Neuronal stem cell (in vitro differentiated cells): Measurements from ENCODE around the gene STAB2.

Experiments used
- DNase-seq: peaks from one replicate; pipeline ENCODE4 v3.0.0-alpha.2; 2013; ENCODE audit warnings: low spot score
- H2AFZ ChIP-seq: one replicate; pipeline ENCODE4 v1.6.1; 2013; ENCODE audit warnings: mild to moderate bottlenecking, low read length, inconsistent platforms
- H2AK5ac ChIP-seq: 2 replicates; pipeline ENCODE4 v1.6.1; 2013; ENCODE audit warnings: low read depth, mild to moderate bottlenecking, inconsistent platforms, low read length, moderate library complexity, mixed read lengths
- H2BK120ac ChIP-seq: 2 replicates; pipeline ENCODE4 v1.6.1; 2013; ENCODE audit warnings: low read depth, mild to moderate bottlenecking, inconsistent platforms, low read length, moderate library complexity, mixed read lengths
- H2BK12ac ChIP-seq: one replicate; pipeline ENCODE4 v1.6.1; 2013; ENCODE audit warnings: low read length, inconsistent platforms
- H2BK15ac ChIP-seq: 2 replicates; pipeline ENCODE4 v1.6.1; 2013; ENCODE audit warnings: mild to moderate bottlenecking, low read length, inconsistent platforms, mixed read lengths
- H2BK5ac ChIP-seq: one replicate; pipeline ENCODE4 v1.6.1; 2013; ENCODE audit warnings: inconsistent platforms, mild to moderate bottlenecking, low read length, moderate library complexity
- H3K14ac ChIP-seq: one replicate; pipeline ENCODE4 v1.6.1; 2013; ENCODE audit warnings: low read length, inconsistent platforms
- H3K18ac ChIP-seq: 2 replicates; pipeline ENCODE4 v1.6.1; 2013; ENCODE audit warnings: low read length, inconsistent platforms
- H3K23ac ChIP-seq: 2 replicates; pipeline ENCODE4 v1.6.1; 2013; ENCODE audit warnings: low read depth, mild to moderate bottlenecking, mixed read lengths, low read length, inconsistent platforms; ENCODE audit not compliant: poor library complexity
- H3K27ac ChIP-seq: replicated peaks from 3 replicates; pipeline ENCODE4 v1.5.1; 2013; ENCODE audit warnings: low read length, inconsistent platforms
- H3K27me3 ChIP-seq, 3 experiments: 2 replicates each; pipeline ENCODE4 v1.6.1; 2013; ENCODE audit warnings: low read length in 3 of 3, mild to moderate bottlenecking in 2 of 3, inconsistent platforms in 1 of 3, low read depth in 1 of 3, mixed read lengths in 1 of 3, moderate library complexity in 1 of 3; ENCODE audit not compliant: control insufficient read depth in 3 of 3, insufficient read depth in 3 of 3
- H3K36me3 ChIP-seq, 2 donors: replicated peaks in 1 of 2; 2 replicates each; pipeline ENCODE4 v1.6.1; 2013; ENCODE audit warnings: low read length in 2 of 2; ENCODE audit not compliant: control insufficient read depth in 2 of 2, insufficient read depth in 2 of 2
- H3K4ac ChIP-seq: 2 replicates; pipeline ENCODE4 v1.6.1; 2013; ENCODE audit warnings: inconsistent platforms, mild to moderate bottlenecking, low read length, moderate library complexity
- H3K4me1 ChIP-seq, 2 donors: 1 replicate in 1 of 2; 2 replicates in 1 of 2; pipeline ENCODE4 v1.6.1; 2013; ENCODE audit warnings: low read length in 2 of 2, low read depth in 1 of 2; ENCODE audit not compliant: control insufficient read depth in 2 of 2, insufficient read depth in 1 of 2
- H3K4me2 ChIP-seq: one replicate; pipeline ENCODE4 v1.6.1; 2013; ENCODE audit warnings: mild to moderate bottlenecking, low read length, inconsistent platforms; ENCODE audit not compliant: insufficient read depth, poor library complexity, severe bottlenecking
- H3K4me3 ChIP-seq, 2 donors: 2 replicates each; pipeline ENCODE4 v1.5.1; 2013; ENCODE audit warnings: low read length in 2 of 2, mild to moderate bottlenecking in 2 of 2, inconsistent platforms in 1 of 2, moderate library complexity in 1 of 2
- H3K79me1 ChIP-seq: one replicate; pipeline ENCODE4 v1.6.1; 2013; ENCODE audit warnings: low read depth, mild to moderate bottlenecking, inconsistent platforms, low read length, moderate library complexity
- H3K9ac ChIP-seq: one replicate; pipeline ENCODE4 v1.6.1; 2013; ENCODE audit warnings: mild to moderate bottlenecking, low read depth, low read length, inconsistent platforms; ENCODE audit not compliant: poor library complexity
- H3K9me3 ChIP-seq, 2 donors: replicated peaks in 1 of 2; 2 replicates each; pipeline versions ENCODE3 to v1.6.1; 2013; ENCODE audit warnings: low read length in 2 of 2, mild to moderate bottlenecking in 2 of 2, inconsistent platforms in 1 of 2, low read depth in 1 of 2, mixed read lengths in 1 of 2, moderate library complexity in 1 of 2; ENCODE audit not compliant: control insufficient read depth in 2 of 2, insufficient read depth in 1 of 2
- H4K8ac ChIP-seq: one replicate; pipeline ENCODE4 v1.6.1; 2013; ENCODE audit warnings: low read depth, mild to moderate bottlenecking, inconsistent platforms, low read length, moderate library complexity
- H4K91ac ChIP-seq: one replicate; pipeline ENCODE4 v1.6.1; 2013; ENCODE audit warnings: low read length, low read depth, mild to moderate bottlenecking, inconsistent platforms; ENCODE audit not compliant: poor library complexity
- WGBS, 2 donors: extraction: QIAGEN DNeasy Blood & Tissue Kit; methylation state at CpG; one replicate each; pipeline ENCODE4 v1.1.7; 2013; ENCODE audit warnings: missing lambda C conversion rate in 2 of 2, mixed read lengths in 1 of 2; ENCODE audit not compliant: insufficient read length in 2 of 2, insufficient replicate concordance in 1 of 2; ENCODE audit errors: extremely low coverage in 2 of 2; 5-methylcytosine and 5-hydroxymethylcytosine counted together

STAB2 gene

DNA sequence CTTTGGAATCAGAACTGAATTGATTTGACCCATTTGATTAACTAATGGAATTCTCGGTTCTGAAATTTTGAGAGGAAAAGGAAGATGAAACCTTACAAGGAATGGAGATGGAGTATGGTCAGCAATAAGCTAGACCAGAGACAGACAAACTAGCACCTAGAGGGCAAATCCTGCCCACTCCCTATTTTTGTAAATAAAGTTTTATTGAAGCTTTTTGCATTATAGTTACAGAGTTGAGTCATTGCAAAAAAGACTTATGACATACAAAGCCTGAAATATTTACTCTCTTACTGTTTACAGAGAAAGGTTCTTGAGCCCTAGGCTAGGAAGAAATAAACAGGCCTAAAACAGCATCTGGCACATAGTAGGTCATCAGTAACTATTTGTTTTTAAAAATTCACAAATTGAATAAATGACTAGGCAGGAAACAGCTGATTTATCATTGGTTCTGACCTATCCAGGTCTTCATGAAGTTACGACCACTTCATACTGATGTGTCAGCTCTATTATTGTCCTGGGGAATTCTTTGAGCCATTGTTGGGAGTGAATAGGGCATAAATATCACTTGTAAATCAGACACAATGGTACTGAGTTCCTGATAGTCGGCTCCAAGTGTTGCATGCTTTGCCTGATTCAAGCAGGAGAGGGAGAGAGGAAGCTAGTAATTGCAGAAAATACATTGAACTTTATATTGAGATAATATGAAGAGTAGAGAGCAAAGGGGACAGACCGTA, 14.6 kb upstream of the STAB2 start:
- no peak overlapping the region for H2BK5ac ChIP-seq
- no peak overlapping the region for H2AK5ac ChIP-seq
- DNase-seq = no peak
- H3K4ac ChIP-seq = no peak overlapping the region
- no peaks in the 10 kb centered on the region for H3K36me3 ChIP-seq
- no peak overlapping the region for H3K9ac ChIP-seq
- no peak overlapping the region for H3K27ac ChIP-seq
- H2AFZ ChIP-seq = no peak overlapping the region
- H3K4me1 ChIP-seq = peaks cover 0 to 4% of the 10 kb centered on the region in 2 donors
- no peaks in the 10 kb centered on the region for H3K27me3 ChIP-seq
- no peak overlapping the region for H4K8ac ChIP-seq
- WGBS, 2 donors = no CpG with 5 or more reads among the region's 4 CpGs
- H3K9me3 ChIP-seq = no peaks in the 10 kb centered on the region
- H3K4me2 ChIP-seq = no peak overlapping the region
- no peak overlapping the region for H2BK12ac ChIP-seq
- no peak overlapping the region for H3K4me3 ChIP-seq
- no peak overlapping the region for H3K18ac ChIP-seq
- no peak overlapping the region for H2BK120ac ChIP-seq
- H3K14ac ChIP-seq = no peak overlapping the region
- no peak overlapping the region for H3K23ac ChIP-seq
- no peak overlapping the region for H2BK15ac ChIP-seq
- H4K91ac ChIP-seq = no peak overlapping the region
- H3K79me1 ChIP-seq = no peaks in the 10 kb centered on the region

DNA sequence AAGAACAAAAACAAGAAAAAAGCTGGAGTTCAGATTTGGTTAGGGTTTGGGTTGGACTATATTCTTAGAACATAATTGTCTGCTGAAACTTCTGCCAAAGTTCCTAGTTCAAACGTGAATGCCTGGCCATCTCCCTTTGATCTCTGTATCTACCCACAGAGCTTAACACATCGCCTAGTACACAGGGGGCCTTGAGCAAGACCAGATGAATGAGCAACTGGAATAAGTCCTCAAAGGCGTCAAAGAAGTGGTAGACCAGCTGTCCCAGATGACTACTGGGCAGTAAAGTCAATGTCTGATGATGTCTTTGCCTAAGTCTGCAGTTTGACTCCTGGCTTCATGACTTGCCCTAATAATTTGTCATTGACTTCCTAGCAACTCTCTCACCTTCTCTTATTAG, 13.9 kb upstream of the STAB2 start:
- H3K9me3 ChIP-seq = no peaks in the 10 kb centered on the region
- H4K8ac ChIP-seq = no peak overlapping the region
- H3K14ac ChIP-seq = no peak overlapping the region
- DNase-seq = no peak
- no peak overlapping the region for H2BK5ac ChIP-seq
- H3K4me1 ChIP-seq = peaks cover 0 to 4% of the 10 kb centered on the region in 2 donors
- H2BK12ac ChIP-seq = no peak overlapping the region
- H3K79me1 ChIP-seq = no peaks in the 10 kb centered on the region
- H3K4me3 ChIP-seq = no peak overlapping the region
- no peak overlapping the region for H3K4ac ChIP-seq
- H2BK120ac ChIP-seq = no peak overlapping the region
- H3K27me3 ChIP-seq = no peaks in the 10 kb centered on the region
- no CpG with 5 or more reads among the region's 3 CpGs for WGBS, 2 donors
- H2AFZ ChIP-seq = no peak overlapping the region
- no peak overlapping the region for H2AK5ac ChIP-seq
- no peaks in the 10 kb centered on the region for H3K36me3 ChIP-seq
- no peak overlapping the region for H3K27ac ChIP-seq
- no peak overlapping the region for H3K18ac ChIP-seq
- H3K4me2 ChIP-seq = no peak overlapping the region
- H3K23ac ChIP-seq = no peak overlapping the region
- H4K91ac ChIP-seq = no peak overlapping the region
- no peak overlapping the region for H2BK15ac ChIP-seq
- H3K9ac ChIP-seq = no peak overlapping the region

DNA sequence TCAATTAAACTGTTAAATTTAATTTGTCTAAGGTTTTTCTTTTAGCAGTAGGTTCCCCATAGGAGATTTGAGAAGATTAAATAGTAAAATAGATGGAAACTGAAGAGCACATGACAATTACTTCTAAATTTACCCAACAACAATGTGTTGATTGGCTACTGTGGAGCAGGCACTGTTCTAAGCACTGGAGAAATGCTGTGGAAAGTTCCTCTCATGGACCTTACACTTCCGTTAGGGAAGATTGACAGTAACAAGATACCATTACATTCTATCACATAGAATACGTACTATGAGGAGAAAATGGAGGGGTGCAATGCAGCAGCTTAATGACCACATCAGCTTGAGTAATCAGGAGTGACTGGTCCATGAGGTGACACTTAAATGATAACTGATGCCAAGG, 8.1 kb upstream of the STAB2 start:
- Histone ChIP-seq H3K36me3 (no peaks in the 10 kb centered on the region), H2BK5ac (no peak overlapping the region), H3K18ac (no peak overlapping the region), H3K79me1 (no peaks in the 10 kb centered on the region), H3K23ac (no peak overlapping the region), H4K8ac (no peak overlapping the region), H2BK15ac (no peak overlapping the region), H3K27ac (no peak overlapping the region), H4K91ac (no peak overlapping the region), H2AFZ (no peak overlapping the region), H3K14ac (no peak overlapping the region), H2AK5ac (no peak overlapping the region), H3K4me3 (no peak overlapping the region), H2BK12ac (no peak overlapping the region), H3K4me1 (no peaks in the 10 kb centered on the region), H2BK120ac (no peak overlapping the region), H3K4ac (no peak overlapping the region), H3K27me3 (no peaks in the 10 kb centered on the region), H3K9ac (no peak overlapping the region), H3K4me2 (no peak overlapping the region), H3K9me3 (no peaks in the 10 kb centered on the region)
- no CpG with 5 or more reads among the region's 2 CpGs for WGBS, 2 donors
- no peak for DNase-seq

DNA sequence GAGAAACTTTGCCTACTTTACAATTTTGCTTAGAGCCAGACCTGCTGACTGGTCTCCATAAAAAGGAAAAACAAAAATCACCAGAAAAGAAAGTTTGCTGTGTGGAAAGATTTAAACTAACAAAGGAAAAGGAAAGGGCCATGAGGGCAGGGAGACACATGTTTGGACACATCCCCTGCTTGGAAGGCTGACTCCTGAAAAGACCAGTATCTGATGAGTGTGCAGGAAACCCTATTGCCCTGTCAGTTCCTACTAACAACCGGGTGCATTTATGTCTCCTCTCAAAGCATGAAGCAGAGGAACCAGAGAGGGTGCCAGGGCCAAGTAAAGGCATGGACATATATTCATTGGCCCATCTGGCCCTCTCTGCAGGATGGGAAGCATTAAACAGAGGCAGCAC, 7.0 kb upstream of the STAB2 start:
- Histone ChIP-seq H2BK120ac (no peak overlapping the region), H3K36me3 (no peaks in the 10 kb centered on the region), H3K4me3 (no peak overlapping the region), H4K8ac (no peak overlapping the region), H2AK5ac (no peak overlapping the region), H2BK15ac (no peak overlapping the region), H3K79me1 (no peaks in the 10 kb centered on the region), H3K4me2 (no peak overlapping the region), H3K18ac (no peak overlapping the region), H3K4me1 (no peaks in the 10 kb centered on the region), H3K4ac (no peak overlapping the region), H3K14ac (no peak overlapping the region), H2AFZ (no peak overlapping the region), H4K91ac (no peak overlapping the region), H2BK5ac (no peak overlapping the region), H3K9ac (no peak overlapping the region), H3K27me3 (no peaks in the 10 kb centered on the region), H3K27ac (no peak overlapping the region), H3K9me3 (no peaks in the 10 kb centered on the region), H2BK12ac (no peak overlapping the region), H3K23ac (no peak overlapping the region)
- WGBS, 2 donors = no CpG with 5 or more reads among the region's 1 CpG
- DNase-seq = no peak
